NCI-H226 (cell line): Measurements from ENCODE around the gene CREG2.
"Not testable (repeated sequence)": the region's sequence is repeated elsewhere in the genome, so short reads cannot be mapped to it uniquely, and the experiment has no call there.

Experiments used
- DNase-seq: peaks from one replicate; pipeline ENCODE4 v3.0.0-alpha.2; 2015

The CREG2 gene

GRCh38 chr2:101341901-101342624 lies 45.2 kb downstream of the CREG2 start:
- DNase-seq: peak; percentile 52

- no peak for DNase-seq
These were observed 45.9 kb downstream of the CREG2 start for GRCh38 chr2:101341421-101341820.

- DNase-seq: no peak
These were observed 47.2 kb downstream of the CREG2 start for GRCh38 chr2:101340141-101340551.

- no peak for DNase-seq
These were observed 47.9 kb downstream of the CREG2 start for GRCh38 chr2:101339266-101339880.

- no peak for DNase-seq
These were observed 49.4 kb downstream of the CREG2 start for GRCh38 chr2:101337877-101338276.

- DNase-seq: no peak
These were observed 54.2 kb downstream of the CREG2 start for GRCh38 chr2:101332885-101333766.

- no peak for DNase-seq
These were observed 56.1 kb downstream of the CREG2 start for GRCh38 chr2:101331202-101331601.

- DNase-seq: no peak
These were observed 56.9 kb downstream of the CREG2 start for GRCh38 chr2:101330253-101330933.

- no peak for DNase-seq
These were observed 58.3 kb downstream of the CREG2 start for GRCh38 chr2:101329026-101329425.

- peak; percentile 46 for DNase-seq
These were observed 58.8 kb downstream of the CREG2 start for GRCh38 chr2:101328474-101329007.

GRCh38 chr2:101327863-101328394 lies 59.4 kb downstream of the CREG2 start:
- no peak for DNase-seq

- DNase-seq: no peak
These were observed 61.9 kb downstream of the CREG2 start for GRCh38 chr2:101325425-101325824.

- DNase-seq: not testable (repeated sequence)
These were observed 70.7 kb downstream of the CREG2 start for GRCh38 chr2:101316568-101316967.

- no peak for DNase-seq
These were observed 75.6 kb downstream of the CREG2 start for GRCh38 chr2:101311696-101312017.

- DNase-seq: no peak
These were observed 76.2 kb downstream of the CREG2 start for GRCh38 chr2:101310834-101311695.

GRCh38 chr2:101310090-101310833 lies 77.0 kb downstream of the CREG2 start:
- DNase-seq: no peak

GRCh38 chr2:101308432-101309210 lies 78.7 kb downstream of the CREG2 start, which contains the start of gene RNF149:
TSS of gene RNF149 (minus strand) at chr2:101308701. CDS start at chr2:101308588, 113 bp downstream.
- DNase-seq: peak; percentile 78

- DNase-seq: no peak
These were observed 79.3 kb downstream of the CREG2 start for GRCh38 chr2:101307950-101308431.

GRCh38 chr2:101307503-101307902 lies 79.8 kb downstream of the CREG2 start:
- DNase-seq: no peak

- DNase-seq: peak; percentile 33
These were observed 80.9 kb downstream of the CREG2 start for GRCh38 chr2:101306410-101306809.
